Parathyroid adenoma (tissue), 2 donors: Measurements from ENCODE around the gene NFX1.

Source experiments
- H2AFZ ChIP-seq: fragments of 300-600 bp; sonication (generic); one replicate; pipeline ENCODE4 v1.7.0; 2017; ENCODE audit warnings: antibody characterized with exemption, mild to moderate bottlenecking
- H3K27ac ChIP-seq: fragments of 300-600 bp; sonication (generic); one replicate; pipeline ENCODE4 v1.7.0; 2017
- H3K27me3 ChIP-seq: fragments of 300-600 bp; sonication (generic); one replicate; pipeline ENCODE4 v1.7.0; 2017; ENCODE audit warnings: low read length; ENCODE audit not compliant: control insufficient read depth, insufficient read depth
- H3K36me3 ChIP-seq: fragments of 300-600 bp; sonication (generic); one replicate; pipeline ENCODE4 v1.7.0; 2017; ENCODE audit warnings: low read length; ENCODE audit not compliant: control insufficient read depth, insufficient read depth
- H3K4me1 ChIP-seq: fragments of 300-600 bp; sonication (generic); one replicate; pipeline ENCODE4 v1.7.0; 2017; ENCODE audit warnings: control low read depth
- H3K4me2 ChIP-seq: fragments of 300-600 bp; sonication (generic); one replicate; pipeline ENCODE4 v1.7.0; 2017; ENCODE audit warnings: low read length
- H3K4me3 ChIP-seq: fragments of 300-600 bp; sonication (generic); one replicate; pipeline ENCODE4 v1.7.0; 2017; ENCODE audit warnings: low read depth, low read length
- H3K79me2 ChIP-seq: fragments of 300-600 bp; sonication (generic); one replicate; pipeline ENCODE4 v1.7.0; 2017; ENCODE audit warnings: control low read depth
- H3K9ac ChIP-seq: fragments of 300-600 bp; sonication (generic); one replicate; pipeline ENCODE4 v1.7.0; 2017; ENCODE audit warnings: mild to moderate bottlenecking
- H3K9me3 ChIP-seq: fragments of 300-600 bp; sonication (generic); one replicate; pipeline ENCODE4 v1.7.0; 2017; ENCODE audit warnings: low read length; ENCODE audit not compliant: control insufficient read depth
- TF ChIP-seq, protein P1 (sequence below): fragments of 300-600 bp; sonication (generic); IDR thresholded peaks from one replicate; pipeline ENCODE4 v1.7.0; 2017; ENCODE audit warnings: antibody characterized with exemption, mild to moderate bottlenecking
- donor health status: primary hyperparathyroidism.

NFX1 gene

DNA sequence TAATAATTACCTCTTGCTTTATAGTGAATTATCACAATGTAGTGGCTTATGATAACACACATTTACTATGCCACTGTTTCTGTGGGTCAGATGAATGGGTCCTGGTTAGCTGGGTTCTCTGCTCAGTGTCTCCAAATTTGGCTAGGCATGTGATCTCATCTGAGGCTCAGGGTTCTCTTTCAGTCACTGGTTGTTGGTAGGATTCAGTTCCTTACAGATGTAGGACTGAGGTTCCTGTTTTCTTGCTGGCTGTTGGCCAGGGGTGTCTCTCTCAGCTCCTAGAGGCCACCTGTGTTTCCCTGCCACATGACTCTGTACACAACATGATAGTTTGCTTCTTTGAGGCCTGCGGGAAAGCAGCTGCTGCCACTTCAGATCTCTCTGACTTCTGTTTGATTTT is 7.1 kb downstream of the NFX1 start:
- no peaks in the 10 kb centered on the region for H3K27me3 ChIP-seq
- H3K27ac ChIP-seq = no peak overlapping the region
- TF ChIP-seq, protein P1, sequence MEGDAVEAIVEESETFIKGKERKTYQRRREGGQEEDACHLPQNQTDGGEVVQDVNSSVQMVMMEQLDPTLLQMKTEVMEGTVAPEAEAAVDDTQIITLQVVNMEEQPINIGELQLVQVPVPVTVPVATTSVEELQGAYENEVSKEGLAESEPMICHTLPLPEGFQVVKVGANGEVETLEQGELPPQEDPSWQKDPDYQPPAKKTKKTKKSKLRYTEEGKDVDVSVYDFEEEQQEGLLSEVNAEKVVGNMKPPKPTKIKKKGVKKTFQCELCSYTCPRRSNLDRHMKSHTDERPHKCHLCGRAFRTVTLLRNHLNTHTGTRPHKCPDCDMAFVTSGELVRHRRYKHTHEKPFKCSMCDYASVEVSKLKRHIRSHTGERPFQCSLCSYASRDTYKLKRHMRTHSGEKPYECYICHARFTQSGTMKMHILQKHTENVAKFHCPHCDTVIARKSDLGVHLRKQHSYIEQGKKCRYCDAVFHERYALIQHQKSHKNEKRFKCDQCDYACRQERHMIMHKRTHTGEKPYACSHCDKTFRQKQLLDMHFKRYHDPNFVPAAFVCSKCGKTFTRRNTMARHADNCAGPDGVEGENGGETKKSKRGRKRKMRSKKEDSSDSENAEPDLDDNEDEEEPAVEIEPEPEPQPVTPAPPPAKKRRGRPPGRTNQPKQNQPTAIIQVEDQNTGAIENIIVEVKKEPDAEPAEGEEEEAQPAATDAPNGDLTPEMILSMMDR = no peak
- no peaks in the 10 kb centered on the region for H3K36me3 ChIP-seq
- H3K4me1 ChIP-seq = peaks cover 6% of the 10 kb centered on the region
- H3K79me2 ChIP-seq = peaks cover 14% of the 10 kb centered on the region
- no peak overlapping the region for H3K4me2 ChIP-seq
- H2AFZ ChIP-seq = no peak overlapping the region
- no peaks in the 10 kb centered on the region for H3K9me3 ChIP-seq
- no peak overlapping the region for H3K9ac ChIP-seq
- H3K4me3 ChIP-seq = no peak overlapping the region

DNA sequence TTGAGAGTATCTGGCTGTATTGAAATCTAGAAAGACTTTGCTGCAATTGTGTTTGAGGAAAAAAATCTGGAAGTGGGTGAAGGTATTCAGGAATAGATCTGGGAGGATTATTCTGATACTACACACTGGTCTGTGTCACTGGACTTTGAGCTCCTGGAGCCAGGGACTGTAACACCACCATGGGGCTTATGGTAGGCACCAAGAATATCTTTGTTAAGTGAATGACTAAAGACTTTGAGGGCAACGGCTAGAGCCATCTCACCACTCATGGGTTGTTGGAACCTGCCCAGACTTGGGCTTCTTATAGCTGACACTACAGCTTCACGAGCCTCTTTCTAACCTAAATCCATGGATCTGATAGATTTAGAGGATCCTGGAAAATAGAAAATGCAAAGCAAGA is 10.2 kb downstream of the NFX1 start:
- Histone ChIP-seq H3K4me3 (no peak overlapping the region), H3K4me1 (peaks cover 6% of the 10 kb centered on the region), H3K4me2 (peak overlapping the region; percentile 37), H3K79me2 (peaks cover 15% of the 10 kb centered on the region), H2AFZ (no peak overlapping the region), H3K36me3 (no peaks in the 10 kb centered on the region), H3K9ac (no peak overlapping the region), H3K27me3 (no peaks in the 10 kb centered on the region), H3K9me3 (no peaks in the 10 kb centered on the region), H3K27ac (no peak overlapping the region)
- TF ChIP-seq, protein P1 = no peak

DNA sequence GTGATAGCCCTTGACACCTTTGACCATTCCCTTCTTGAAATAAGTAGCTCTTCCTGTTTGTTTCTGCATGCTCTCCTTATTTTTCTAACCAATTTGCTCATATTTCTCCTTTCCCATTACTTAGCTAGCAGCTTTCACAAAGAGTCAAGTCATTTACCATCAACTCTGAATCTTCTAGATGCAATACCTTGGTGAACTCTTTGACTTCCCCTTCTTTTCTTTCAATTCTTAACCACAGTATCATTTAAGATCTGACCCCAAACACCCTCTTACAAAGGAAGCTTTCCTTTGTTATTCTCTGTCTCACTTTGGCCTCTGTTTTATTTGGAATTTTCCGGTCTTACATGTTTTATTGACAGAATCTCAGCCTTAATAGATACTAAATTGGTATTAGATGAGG is 14.0 kb downstream of the NFX1 start:
- Histone ChIP-seq H3K79me2 (peaks cover 6% of the 10 kb centered on the region), H3K27me3 (no peaks in the 10 kb centered on the region), H3K4me2 (no peak overlapping the region), H3K27ac (no peak overlapping the region), H3K4me3 (no peak overlapping the region), H3K4me1 (no peaks in the 10 kb centered on the region), H3K36me3 (no peaks in the 10 kb centered on the region), H3K9ac (no peak overlapping the region), H2AFZ (no peak overlapping the region), H3K9me3 (no peaks in the 10 kb centered on the region)
- TF ChIP-seq, protein P1 = no peak

- Histone ChIP-seq H3K4me3 (no peak overlapping the region), H3K9ac (no peak overlapping the region), H3K4me1 (no peaks in the 10 kb centered on the region), H3K36me3 (no peaks in the 10 kb centered on the region), H3K9me3 (no peaks in the 10 kb centered on the region), H3K27ac (no peak overlapping the region), H3K4me2 (no peak overlapping the region), H3K27me3 (no peaks in the 10 kb centered on the region), H2AFZ (no peak overlapping the region), H3K79me2 (peaks cover 6% of the 10 kb centered on the region)
- TF ChIP-seq, protein P1 = no peak
Measured at GRCh38 chr9:33306037-33306436, 15.7 kb downstream of the NFX1 start.

DNA sequence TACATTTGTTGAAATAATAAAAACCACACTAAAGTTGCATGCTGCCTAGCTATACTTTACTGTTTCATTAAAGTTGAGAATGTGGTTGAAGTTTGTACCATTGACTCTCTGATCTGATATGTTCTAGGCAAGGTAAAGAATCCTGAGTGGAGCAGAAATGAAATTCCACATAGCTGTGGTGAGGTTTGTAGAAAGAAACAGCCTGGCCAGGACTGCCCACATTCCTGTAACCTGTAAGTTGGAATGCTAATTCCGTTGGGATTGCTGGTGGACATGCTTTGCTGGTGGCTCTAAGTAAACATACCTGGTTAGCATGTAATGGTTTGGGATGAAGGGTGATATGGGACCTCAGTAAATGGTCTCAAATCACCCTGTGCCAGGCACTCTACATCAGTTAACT is 16.8 kb downstream of the NFX1 start:
- Histone ChIP-seq H3K4me1 (no peaks in the 10 kb centered on the region), H2AFZ (no peak overlapping the region), H3K4me3 (no peak overlapping the region), H3K9ac (no peak overlapping the region), H3K79me2 (peaks cover 6% of the 10 kb centered on the region), H3K27me3 (no peaks in the 10 kb centered on the region), H3K4me2 (no peak overlapping the region), H3K27ac (no peak overlapping the region), H3K36me3 (no peaks in the 10 kb centered on the region), H3K9me3 (no peaks in the 10 kb centered on the region)
- TF ChIP-seq, protein P1 = no peak
